Cardiac fibroblast (primary cell): Measurements from ENCODE around the gene CC2D1A.

Source experiments
- DNase-seq, 2 donors: peaks; one replicate each; pipeline versions ENCODE4 v3.0.0 to v3.0.0-alpha.2; 2010; ENCODE audit warnings: low read depth in 2 of 2
- H3K4me3 ChIP-seq, 2 donors: replicated peaks in 1 of 2; 1 replicate in 1 of 2; 2 replicates in 1 of 2; pipeline ENCODE4 v1.5.1; 2011; ENCODE audit warnings: low read depth in 2 of 2, low read length in 2 of 2, mild to moderate bottlenecking in 2 of 2, moderate library complexity in 1 of 2
- TF ChIP-seq, protein P1 (sequence below): IDR thresholded peaks from one replicate; pipeline ENCODE4 v1.5.1; 2011; ENCODE audit warnings: low read depth, mild to moderate bottlenecking, low read length, inconsistent platforms

CC2D1A gene

DNA sequence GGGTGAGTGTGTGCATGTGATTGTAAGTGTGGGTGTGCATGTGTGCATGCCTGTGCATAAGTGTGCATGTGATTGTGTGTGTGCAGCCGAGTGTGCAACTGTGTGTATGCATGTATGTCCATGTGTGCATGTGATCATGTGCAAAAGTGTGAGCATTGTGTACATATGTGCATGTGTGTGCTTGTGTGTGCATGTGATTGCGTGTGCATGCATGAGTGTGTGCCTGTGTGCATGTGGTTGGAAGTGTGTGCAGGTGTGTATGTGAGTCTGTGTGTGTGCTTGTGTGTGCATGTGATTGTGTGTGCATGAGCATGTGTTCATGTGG is 28.7 kb downstream of the CC2D1A start:
- no peak overlapping the region for H3K4me3 ChIP-seq
- TF ChIP-seq, protein P1, sequence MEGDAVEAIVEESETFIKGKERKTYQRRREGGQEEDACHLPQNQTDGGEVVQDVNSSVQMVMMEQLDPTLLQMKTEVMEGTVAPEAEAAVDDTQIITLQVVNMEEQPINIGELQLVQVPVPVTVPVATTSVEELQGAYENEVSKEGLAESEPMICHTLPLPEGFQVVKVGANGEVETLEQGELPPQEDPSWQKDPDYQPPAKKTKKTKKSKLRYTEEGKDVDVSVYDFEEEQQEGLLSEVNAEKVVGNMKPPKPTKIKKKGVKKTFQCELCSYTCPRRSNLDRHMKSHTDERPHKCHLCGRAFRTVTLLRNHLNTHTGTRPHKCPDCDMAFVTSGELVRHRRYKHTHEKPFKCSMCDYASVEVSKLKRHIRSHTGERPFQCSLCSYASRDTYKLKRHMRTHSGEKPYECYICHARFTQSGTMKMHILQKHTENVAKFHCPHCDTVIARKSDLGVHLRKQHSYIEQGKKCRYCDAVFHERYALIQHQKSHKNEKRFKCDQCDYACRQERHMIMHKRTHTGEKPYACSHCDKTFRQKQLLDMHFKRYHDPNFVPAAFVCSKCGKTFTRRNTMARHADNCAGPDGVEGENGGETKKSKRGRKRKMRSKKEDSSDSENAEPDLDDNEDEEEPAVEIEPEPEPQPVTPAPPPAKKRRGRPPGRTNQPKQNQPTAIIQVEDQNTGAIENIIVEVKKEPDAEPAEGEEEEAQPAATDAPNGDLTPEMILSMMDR: no peak

DNA sequence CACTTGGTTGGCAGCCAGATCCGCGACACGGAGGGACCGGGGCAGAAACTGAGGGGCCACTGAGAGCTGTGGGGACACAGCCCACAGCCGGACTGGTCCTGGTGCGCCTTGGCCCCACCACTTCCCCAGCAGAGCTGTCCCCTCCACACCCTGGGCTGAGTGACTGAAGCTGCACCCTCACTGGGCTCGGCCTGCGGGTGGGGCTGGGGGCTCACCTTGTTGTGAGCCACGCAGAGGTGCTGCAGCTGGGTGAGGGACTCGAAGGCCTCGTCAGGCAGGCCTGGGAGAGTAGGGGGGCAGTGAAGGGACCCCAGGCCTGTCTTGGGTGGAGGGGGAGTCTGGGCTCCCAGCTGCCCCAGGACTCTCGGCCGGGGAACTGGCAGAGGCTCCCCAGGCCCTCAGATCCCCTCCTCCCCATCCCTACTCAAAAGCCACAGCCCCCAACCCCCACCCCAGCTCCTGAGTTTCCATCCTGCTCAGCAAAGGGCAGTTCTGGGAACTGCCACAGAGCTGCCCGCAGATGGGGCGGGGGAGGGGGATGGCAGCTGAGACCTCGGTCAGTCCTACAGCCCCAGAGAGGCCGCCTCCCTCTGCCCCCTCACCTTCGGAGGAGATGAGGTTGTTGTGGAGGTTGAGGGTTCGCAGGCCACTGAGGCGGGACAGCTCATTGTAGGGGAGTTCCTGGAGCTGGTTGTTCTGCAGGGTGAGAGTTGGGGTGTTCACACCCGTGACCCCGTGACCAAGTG is 29.9 kb downstream of the CC2D1A start:
- H3K4me3 ChIP-seq: no peak overlapping the region
- TF ChIP-seq, protein P1: no peak
- peak in 1 of 2 donors; percentile 34 for DNase-seq

More for the DNA sequence above, 28.7 kb downstream of the CC2D1A start:
- no peak for DNase-seq

DNA sequence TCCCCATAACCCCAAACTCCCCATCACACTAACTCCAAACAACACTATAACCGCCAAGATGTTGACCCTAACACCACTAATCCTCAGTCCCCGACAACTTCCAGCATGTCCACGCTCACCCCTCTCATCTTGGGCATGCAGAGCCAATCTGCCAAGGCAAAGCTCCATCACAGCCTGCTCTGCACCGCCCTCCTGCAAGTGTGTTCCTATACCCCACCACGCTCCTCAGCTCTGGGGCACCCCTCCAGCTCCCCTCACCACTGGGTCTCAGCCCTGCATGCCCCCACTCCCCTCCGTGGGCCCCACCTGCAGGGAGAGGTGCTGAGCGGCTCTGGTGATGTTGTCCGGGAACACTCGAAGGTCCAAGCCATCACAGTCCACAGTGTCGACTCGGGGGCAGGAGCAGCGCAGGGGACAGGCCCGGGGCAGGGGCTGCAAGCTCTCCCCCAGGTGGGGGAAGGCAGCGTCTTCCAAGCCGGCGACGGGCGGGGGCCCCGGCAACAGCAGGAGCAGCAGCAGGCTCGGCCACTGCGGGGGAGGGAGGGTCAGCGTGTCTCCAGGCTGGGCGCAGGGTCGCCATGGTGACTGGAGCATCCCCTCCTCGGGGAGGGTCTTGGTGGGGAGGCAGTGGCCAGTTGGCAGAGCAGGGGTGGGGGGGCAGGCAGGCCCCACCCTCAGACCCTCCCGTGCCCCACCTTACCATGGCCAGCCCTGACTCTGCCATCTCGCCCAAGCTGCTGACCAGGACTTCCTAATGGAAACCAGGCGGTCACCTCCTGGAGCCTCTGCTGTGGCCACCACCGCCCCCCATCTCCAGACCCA is 31.7 kb downstream of the CC2D1A start:
- TF ChIP-seq, protein P1: no peak
- peak overlapping the region; percentile 33 to 51 for H3K4me3 ChIP-seq
- no peak for DNase-seq

DNA sequence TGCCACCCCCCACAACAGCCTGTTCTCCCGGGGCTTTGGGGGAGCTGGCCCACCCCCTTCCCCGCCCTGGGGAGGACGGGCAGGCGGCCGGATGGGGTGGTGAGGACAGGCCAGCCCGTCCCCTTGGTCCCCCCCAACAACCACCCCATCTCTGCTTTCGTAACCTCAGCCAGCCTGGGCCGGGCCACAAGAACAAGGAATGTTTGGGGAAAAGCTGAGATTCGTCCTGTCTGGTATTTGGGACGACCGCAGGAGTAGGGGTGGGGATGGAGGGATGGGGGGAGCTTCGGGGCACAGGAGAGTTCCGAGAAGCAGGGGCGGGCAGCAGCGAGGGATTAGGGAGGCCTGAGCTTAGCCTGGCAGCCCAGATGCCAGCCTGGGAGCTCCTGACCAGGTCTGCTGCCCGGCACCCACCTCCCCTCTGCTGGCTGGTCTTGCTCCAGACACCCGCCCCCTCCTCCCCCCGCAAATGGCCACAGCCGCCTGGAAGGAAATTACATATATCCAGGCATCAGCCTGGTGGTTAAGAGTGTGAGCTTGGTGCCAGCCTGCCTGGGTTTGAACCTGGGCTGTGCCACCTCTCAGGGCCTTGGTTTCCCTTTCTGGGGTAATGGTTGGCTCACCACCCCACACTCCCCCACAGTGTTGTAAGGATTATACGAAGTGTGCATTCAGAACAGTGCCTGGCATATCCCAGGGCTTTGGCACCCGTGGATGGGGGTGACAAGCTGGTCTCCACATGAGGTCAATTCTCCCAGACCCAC is 32.5 kb downstream of the CC2D1A start, which contains the start of gene PODNL1:
Gene PODNL1 (minus strand): TSS at position 117 of the 764 bp plus-strand sequence. CDS start 236 bp downstream, outside the sequence.
- peak within 1 kb of the TSS; percentile 33 to 51 for H3K4me3 ChIP-seq
- DNase-seq: peak; percentile 43 to 84
- TF ChIP-seq, protein P1: no peak

DNA sequence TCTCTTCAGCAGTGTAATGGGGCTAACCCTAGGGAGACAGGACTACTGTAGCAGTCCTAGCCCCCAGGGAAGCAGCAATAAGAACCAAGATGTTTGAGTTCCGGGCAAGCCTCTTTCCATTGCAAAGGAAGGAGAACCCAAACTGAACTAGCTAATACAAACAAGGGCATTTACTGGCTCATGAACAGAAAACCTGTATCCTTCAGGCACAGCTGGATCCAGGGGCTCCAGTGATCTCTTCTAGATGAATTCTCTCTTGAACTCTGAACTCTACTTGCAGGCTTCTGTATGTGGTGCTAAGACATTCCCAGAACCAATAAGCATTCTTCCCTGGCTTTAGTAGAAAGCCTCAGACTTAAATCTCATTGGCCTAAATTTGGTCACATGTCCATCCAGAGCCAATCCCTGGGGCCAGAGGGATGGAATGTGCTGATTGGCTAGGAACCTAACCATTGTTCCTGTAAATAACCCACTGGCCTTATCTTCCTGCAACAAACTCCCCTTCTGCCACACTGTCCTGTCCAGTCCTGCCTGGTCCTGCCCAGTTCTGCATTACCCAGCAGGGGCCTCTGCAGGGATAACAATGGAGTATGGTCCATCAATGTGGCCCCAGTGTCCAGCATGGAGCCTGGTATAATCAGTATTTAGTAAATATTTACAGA is 36.2 kb downstream of the CC2D1A start:
- TF ChIP-seq, protein P1: no peak
- H3K4me3 ChIP-seq: no peak overlapping the region
- no peak for DNase-seq

DNA sequence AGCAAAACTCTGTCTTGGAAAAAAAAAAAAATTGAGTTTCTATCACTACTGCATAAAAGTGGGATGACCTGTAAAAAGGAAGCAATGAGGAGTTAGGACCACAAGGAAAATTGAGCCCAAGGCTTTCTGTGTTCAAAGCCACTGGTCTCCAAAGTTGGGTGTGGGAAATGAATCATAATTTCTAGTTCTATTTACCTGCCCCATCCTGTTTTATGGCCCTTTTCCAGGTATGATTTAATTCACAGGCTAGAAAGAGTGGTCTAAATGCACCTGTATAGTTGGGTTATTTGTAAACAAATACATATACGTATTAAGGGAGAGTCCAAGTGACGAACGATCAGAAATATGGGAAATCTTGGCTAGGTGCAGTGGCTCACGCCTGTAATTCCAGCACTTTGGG is 40.4 kb downstream of the CC2D1A start:
- no peak overlapping the region for H3K4me3 ChIP-seq
- TF ChIP-seq, protein P1: no peak
- no peak for DNase-seq
